ENCODE data around the gene REG1B. TPM values are rescaled to one million over a fixed set of nuclear protein-coding genes. Genes with fewer than 3 reads are reported as not detected.
A peak's percentile ranks its signal among the peaks of the same experiment; 100 is the strongest.

Gene REG1B
- total and polyA plus RNA-seq, 4 donors, result 0.56 to 4.0 (median 0.75) TPM; not detected in 1

DNA sequence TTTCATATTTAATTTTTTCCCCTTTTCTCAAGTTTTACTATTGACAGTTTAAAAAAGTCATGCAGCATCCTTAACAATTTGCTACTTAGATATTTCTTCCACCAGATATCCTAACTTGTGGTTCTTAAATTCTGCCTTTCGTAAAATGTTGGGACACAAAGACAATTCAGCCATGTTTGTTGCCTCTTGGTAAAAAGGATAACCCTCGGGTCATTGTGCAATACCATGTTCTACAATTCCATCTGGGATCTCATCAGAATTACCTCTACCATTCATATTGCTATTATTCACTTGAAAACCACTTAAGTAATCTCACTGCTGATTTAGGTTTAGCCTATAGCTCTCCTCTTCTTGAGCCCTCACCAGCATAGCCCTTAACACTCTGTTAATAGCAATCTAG is 13.2 kb upstream of the REG1B start:
- peaks cover 0 to 3% (median 2%) of the 10 kb centered on the region in 4 donors for H3K9me3 ChIP-seq (ENCODE audit: control insufficient read depth in 4 of 4, insufficient read depth in 3 of 4, low read length in 3 of 4)
- no peak overlapping the region for H3K27ac ChIP-seq (ENCODE audit: low read depth in 1 of 2, low read length in 1 of 2)
- TF ChIP-seq, protein P1, sequence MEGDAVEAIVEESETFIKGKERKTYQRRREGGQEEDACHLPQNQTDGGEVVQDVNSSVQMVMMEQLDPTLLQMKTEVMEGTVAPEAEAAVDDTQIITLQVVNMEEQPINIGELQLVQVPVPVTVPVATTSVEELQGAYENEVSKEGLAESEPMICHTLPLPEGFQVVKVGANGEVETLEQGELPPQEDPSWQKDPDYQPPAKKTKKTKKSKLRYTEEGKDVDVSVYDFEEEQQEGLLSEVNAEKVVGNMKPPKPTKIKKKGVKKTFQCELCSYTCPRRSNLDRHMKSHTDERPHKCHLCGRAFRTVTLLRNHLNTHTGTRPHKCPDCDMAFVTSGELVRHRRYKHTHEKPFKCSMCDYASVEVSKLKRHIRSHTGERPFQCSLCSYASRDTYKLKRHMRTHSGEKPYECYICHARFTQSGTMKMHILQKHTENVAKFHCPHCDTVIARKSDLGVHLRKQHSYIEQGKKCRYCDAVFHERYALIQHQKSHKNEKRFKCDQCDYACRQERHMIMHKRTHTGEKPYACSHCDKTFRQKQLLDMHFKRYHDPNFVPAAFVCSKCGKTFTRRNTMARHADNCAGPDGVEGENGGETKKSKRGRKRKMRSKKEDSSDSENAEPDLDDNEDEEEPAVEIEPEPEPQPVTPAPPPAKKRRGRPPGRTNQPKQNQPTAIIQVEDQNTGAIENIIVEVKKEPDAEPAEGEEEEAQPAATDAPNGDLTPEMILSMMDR (IDR thresholded peaks at IDR 0.05; ENCODE audit: control extremely low read depth, extremely low read depth), result no peak
- DNase-seq (no peak), ATAC-seq (ENCODE audit: insufficient read depth, low FRiP score) (no peak)
- no peaks in the 10 kb centered on the region for H3K27me3 ChIP-seq (ENCODE audit: control insufficient read depth in 3 of 3, insufficient read depth in 3 of 3, low read length in 2 of 3)
- no peaks in the 10 kb centered on the region for H3K4me1 ChIP-seq (ENCODE audit: control insufficient read depth in 5 of 5, insufficient read depth in 5 of 5, low read length in 5 of 5)
- no peak overlapping the region for H3K9ac ChIP-seq (ENCODE audit: insufficient read depth in 1 of 2, low read length in 2 of 2)
- no peaks in the 10 kb centered on the region for H3K36me3 ChIP-seq (ENCODE audit: control insufficient read depth in 4 of 4, insufficient read depth in 4 of 4, low read length in 4 of 4)
- 73 to 79% methylated on average over 2 of the region's 2 CpGs for WGBS, 2 donors
- H3K4me3 ChIP-seq, result no peak overlapping the region

DNA sequence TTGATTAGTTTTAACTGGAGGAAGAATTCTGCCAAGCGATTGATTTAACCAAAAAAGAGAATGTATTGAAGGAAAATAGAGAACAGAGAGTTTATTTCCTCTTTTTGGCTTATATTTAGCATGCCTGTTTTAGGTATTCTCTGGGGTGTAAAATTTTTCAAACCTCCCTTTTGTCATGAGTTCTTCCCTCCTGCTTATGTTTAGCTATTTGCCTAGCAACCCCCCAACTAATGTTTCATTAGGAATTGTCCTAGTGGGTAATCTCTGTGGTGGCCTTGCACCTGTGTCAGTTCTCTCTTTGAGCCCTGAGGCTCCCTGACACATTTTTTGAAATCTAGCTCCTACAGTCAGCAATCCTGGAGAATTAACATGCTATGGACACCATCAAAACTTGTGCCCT is 12.5 kb upstream of the REG1B start:
- H3K27me3 ChIP-seq (ENCODE audit: control insufficient read depth in 3 of 3, insufficient read depth in 3 of 3, low read length in 2 of 3), result no peaks in the 10 kb centered on the region
- H3K9ac ChIP-seq (ENCODE audit: insufficient read depth in 1 of 2, low read length in 2 of 2), result no peak overlapping the region
- WGBS, 2 donors, result 73 to 83% methylated on average over 1 of the region's 1 CpG
- H3K4me1 ChIP-seq (ENCODE audit: control insufficient read depth in 5 of 5, insufficient read depth in 5 of 5, low read length in 5 of 5), result no peaks in the 10 kb centered on the region
- no peak for ATAC-seq (ENCODE audit: insufficient read depth, low FRiP score)
- peaks cover 0 to 3% (median 2%) of the 10 kb centered on the region in 4 donors for H3K9me3 ChIP-seq (ENCODE audit: control insufficient read depth in 4 of 4, insufficient read depth in 3 of 4, low read length in 3 of 4)
- no peak overlapping the region for H3K4me3 ChIP-seq
- no peak overlapping the region for H3K27ac ChIP-seq (ENCODE audit: low read depth in 1 of 2, low read length in 1 of 2)
- no peak for DNase-seq
- no peaks in the 10 kb centered on the region for H3K36me3 ChIP-seq (ENCODE audit: control insufficient read depth in 4 of 4, insufficient read depth in 4 of 4, low read length in 4 of 4)
- TF ChIP-seq, protein P1 (IDR thresholded peaks at IDR 0.05; ENCODE audit: control extremely low read depth, extremely low read depth), result no peak

DNA sequence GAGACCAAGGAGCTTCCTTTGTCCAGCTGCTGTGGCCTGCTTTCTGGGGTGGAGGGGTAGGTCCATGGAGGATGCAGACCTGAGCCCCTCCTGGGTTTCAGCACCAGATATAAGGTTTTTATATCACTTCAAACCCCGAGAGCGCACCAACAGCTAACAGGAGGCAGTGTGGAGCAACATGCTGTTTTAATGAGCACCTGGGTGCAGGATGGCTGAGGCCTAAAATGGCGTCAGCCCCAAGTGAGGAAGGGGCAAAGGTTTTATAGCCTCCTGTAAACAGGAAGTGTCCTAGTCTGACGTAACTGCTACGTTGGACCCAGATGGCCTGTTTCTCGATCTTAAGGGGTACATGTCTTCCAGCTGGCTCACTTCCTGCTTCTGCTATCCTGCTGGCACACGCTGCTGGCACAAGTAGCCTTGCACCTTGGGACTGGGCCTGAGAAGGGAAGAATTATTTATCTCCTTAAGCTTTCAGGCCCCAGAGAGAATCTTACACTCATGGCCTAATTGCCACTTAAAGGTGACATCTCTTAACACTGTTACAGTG is 11.4 kb upstream of the REG1B start:
- Histone ChIP-seq H3K4me1 (ENCODE audit: control insufficient read depth in 5 of 5, insufficient read depth in 5 of 5, low read length in 5 of 5) (no peaks in the 10 kb centered on the region), H3K27ac (ENCODE audit: low read depth in 1 of 2, low read length in 1 of 2) (no peak overlapping the region), H3K27me3 (ENCODE audit: control insufficient read depth in 3 of 3, insufficient read depth in 3 of 3, low read length in 2 of 3) (no peaks in the 10 kb centered on the region), H3K9ac (ENCODE audit: insufficient read depth in 1 of 2, low read length in 2 of 2) (no peak overlapping the region), H3K4me3 (no peak overlapping the region), H3K36me3 (ENCODE audit: control insufficient read depth in 4 of 4, insufficient read depth in 4 of 4, low read length in 4 of 4) (no peaks in the 10 kb centered on the region), H3K9me3 (ENCODE audit: control insufficient read depth in 4 of 4, insufficient read depth in 3 of 4, low read length in 3 of 4) (peaks cover 0 to 5% (median 2%) of the 10 kb centered on the region in 4 donors)
- DNase-seq (peak in 2 of 3 donors; percentile 8 to 19), ATAC-seq (ENCODE audit: insufficient read depth, low FRiP score) (no peak)
- WGBS, 2 donors, result 59 to 60% methylated on average over 7 of the region's 7 CpGs
- TF ChIP-seq, protein P1 (IDR thresholded peaks at IDR 0.05; ENCODE audit: control extremely low read depth, extremely low read depth), result no peak

DNA sequence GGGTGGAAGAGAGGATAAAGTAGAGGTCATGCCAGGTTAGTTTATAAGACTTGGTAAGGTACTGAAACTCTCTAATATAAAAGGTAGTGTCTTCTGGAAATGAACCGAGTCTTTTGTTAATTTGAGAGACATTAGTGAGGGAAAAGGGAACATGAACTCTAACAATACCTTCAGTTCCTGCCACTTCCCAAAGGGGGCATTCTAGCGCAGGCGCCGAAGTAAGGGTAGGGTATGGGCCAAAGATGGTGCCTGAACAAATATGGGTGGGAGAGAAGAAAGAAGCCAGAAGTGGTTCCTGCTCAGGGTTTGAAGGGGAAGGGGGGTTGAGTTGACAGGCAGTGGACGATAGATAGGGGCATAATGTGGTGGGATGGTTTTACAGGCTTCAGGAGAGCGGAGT is 10.1 kb upstream of the REG1B start:
- WGBS, 2 donors, result 89 to 90% methylated on average over 6 of the region's 6 CpGs
- TF ChIP-seq, protein P1 (IDR thresholded peaks at IDR 0.05; ENCODE audit: control extremely low read depth, extremely low read depth), result no peak

More for the DNA sequence above, 10.1 kb upstream of the REG1B start:
- no peak overlapping the region for H3K4me3 ChIP-seq
- DNase-seq, result no peak
- H3K27me3 ChIP-seq (ENCODE audit: control insufficient read depth in 3 of 3, insufficient read depth in 3 of 3, low read length in 2 of 3), result no peaks in the 10 kb centered on the region
- peaks cover 0 to 8% (median 2%) of the 10 kb centered on the region in 4 donors for H3K9me3 ChIP-seq (ENCODE audit: control insufficient read depth in 4 of 4, insufficient read depth in 3 of 4, low read length in 3 of 4)
- no peak overlapping the region for H3K27ac ChIP-seq (ENCODE audit: low read depth in 1 of 2, low read length in 1 of 2)
- no peaks in the 10 kb centered on the region for H3K36me3 ChIP-seq (ENCODE audit: control insufficient read depth in 4 of 4, insufficient read depth in 4 of 4, low read length in 4 of 4)
- no peak overlapping the region for H3K9ac ChIP-seq (ENCODE audit: insufficient read depth in 1 of 2, low read length in 2 of 2)
- no peaks in the 10 kb centered on the region for H3K4me1 ChIP-seq (ENCODE audit: control insufficient read depth in 5 of 5, insufficient read depth in 5 of 5, low read length in 5 of 5)
- ATAC-seq (ENCODE audit: insufficient read depth, low FRiP score), result no peak
